Stimulated activated CD4-positive, alpha-beta T cell treated with anti-CD3 and anti-CD28 coated beads, Interleukin-1b, Interleukin-23, amount 100 ng/mL, for 24 hours (primary cell): Measurements from ENCODE around the gene E2F1.

Experiments
- DNase-seq, 4 experiments: peaks; one replicate each; pipeline ENCODE4 v3.0.0-alpha.2; 2020; ENCODE audit warnings: low read depth in 4 of 4, low spot score in 1 of 4

The E2F1 gene

DNA sequence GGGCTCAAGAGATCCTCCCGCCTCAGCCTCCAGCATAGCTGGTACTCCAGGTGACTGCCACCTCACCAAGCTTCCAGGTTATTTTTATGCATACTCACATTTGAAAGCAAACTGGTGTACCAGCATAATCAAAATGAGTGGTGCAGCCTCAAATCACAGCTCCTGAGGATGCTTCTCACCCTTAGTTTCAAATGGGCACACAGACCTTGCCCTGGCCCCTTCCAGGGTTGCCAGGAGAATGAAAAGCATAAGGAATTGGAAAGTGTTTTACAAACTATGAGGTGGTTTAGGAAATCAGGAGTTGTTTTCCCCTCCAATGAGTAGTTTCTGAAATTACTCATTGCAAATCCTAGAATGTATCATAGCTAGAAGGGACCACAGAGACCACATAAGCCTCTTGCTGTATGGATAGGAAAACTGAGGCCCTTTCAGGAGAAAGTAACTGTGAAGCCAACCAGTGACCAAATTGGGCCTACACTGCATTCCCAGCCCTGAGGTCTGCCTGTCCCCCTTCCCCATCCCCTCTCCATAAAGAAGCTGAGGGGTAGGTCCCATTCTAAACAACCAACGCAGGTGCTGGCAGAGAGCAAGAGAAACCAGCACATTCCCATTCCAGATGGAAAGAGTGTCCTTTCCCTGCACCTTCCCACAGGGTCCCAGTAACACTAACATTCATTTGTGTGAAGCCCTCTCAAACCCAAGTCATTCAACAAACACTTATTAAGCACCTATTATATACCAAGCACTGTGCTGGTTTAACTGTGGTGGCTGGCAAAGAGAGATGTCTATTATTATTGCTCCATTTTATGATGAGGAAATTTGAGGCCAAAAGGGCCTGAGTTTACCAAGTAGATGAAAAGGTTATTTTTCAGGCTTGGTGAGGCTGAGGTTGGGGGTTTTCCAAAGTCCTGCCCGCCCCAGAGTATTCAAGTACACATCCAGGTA lies 2.1 kb upstream of the E2F1 start:
- no peak for DNase-seq

DNA sequence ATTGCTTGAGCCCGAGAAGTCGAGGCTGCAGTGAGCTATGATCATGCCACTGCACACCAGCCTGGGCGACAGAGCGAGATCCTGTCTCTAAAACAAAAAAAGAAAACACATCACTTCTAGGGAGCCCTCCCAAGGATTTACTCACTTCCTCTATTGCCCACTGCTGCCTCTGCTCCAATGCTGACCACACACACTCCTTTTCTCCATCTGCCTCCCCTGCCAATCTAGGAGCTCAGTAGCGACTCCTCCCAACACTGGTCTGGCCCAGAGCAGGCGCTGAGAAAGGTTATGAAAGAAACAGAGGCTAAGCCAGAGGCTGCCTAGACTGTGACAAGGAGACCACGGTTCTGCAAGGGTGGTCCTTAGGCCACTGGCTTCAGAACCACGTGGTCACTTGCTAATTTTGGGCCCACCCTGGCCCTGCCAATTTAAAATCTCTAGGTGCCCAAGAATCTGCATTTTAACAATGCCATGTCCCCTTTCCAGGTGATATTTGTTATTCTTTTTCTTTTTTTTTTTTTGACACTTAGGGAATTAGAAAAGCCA lies 1.3 kb upstream of the E2F1 start:
- no peak for DNase-seq

DNA sequence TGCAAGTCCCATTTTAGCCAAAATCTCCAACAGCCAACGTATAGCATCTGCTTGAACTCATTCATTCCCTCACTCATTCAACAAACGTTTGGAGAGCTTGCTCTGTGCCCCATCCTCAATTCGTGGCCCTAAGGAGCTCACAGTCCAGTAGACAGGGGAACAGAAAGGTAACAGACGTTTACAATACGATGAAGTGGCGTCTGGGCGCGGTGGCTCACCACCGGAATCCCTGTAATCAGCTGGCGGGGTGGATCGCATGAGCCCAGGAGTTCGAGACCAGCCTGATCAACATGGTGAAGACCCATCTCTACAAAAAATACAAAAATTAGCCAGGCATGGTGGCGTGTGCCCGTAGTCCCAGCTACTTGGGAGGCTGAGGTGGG lies 790 bp upstream of the E2F1 start:
- no peak for DNase-seq

DNA sequence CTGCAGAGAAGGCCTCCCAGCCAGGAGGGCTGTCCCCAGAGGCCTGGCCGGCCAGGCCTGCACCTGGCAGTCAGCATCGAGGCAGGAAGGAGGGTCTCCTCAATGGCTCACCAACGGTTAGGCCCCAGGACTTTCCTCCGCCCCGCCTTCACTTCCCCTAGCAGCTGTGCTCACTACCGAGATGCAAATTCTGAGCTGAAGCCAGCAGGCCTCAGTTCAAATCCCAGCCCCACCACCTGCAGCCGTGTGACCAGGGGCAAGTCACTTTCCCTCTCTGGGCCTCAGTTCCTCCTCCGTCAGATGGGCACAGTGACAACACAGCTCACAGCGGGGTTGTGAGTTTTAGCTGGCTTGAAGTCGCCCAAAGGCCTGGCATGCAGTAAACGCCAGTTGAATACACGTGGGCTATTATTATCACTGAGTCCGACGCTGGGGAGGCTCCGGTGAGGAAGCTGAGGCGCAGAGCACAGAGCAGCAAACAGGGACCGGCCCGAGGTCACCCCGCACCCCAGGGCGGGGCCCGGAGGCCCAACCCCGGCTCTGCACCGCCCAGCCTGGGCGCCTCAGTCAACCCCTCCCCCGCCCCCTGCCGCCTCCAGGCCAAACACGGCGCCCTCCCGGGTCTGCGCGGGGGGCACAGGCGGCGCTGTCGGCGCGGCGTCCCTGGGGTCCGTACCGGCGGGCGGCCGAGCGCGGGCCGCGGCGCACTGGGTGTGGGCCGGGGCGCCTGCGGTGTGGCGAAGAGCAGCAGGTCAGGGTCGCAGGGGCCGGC lies 671 bp downstream of the E2F1 start:
- peak in 3 of 4 experiments; percentile 40 to 79 (median 57) for DNase-seq

DNA sequence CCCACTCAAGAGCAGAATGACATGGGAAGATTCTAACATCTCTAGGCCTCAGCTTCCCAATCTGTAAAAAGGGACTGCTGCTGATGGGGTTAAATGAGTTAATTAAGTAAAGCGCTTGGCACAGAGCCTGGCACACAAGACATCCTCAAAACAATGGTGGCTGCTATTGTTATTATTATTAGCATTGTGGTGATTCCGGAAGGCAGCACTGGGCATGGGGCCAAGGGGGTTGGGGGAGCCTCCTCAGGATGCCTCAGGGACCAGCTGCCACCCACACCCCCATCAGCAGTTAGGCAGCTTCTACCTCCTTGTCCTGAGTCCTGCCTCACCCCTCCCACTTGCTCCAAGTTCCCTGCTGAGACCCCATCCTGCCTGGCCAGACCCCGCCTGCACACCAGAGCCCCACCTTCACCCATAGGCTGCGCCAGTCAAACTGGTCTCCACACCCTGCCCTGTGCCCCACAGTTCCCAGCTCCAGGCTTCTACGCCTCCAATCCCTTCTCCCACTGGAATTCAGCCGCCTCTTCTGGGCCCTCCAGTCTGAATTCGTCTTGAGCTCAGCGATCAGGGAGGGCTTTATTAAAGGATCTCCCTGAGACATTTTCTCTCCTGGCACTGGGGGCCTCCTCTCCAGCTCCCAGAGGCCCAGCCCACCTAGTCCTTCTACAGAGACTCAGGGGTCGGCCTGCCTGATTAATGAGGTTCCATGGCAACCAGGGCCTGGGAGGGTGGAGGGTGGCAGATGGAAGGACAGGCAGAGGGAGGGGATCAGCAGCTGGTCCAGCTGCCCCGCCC lies 1.5 kb downstream of the E2F1 start:
- no peak for DNase-seq

DNA sequence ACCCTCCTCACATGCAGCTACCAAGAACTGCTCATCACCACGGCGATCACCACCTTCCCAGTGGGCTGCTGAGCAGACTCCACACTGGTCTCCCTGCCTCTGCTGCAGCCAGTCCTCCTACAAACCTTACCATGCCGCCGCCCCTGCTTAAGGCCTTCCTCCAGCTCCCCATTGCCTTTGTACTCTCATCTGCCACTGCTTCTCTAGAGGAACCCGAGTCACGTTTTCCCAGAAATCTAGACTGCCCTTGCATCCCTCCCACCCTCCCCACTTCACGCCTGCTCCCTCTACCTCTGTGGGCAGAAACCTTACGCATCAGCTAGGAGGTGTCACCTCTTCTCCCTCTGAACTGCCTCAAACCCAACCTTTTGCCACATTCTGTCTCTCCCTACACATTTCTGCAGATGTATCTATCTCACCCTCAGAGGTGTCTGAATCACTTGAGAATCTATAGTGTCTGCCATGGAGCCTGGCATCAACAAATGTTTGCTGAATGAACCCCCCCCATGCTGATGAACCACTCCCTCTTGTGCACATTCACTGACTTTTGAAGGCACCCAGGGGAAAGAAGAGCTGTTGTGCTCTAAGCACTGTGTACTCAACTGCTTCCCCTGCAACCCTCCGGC lies 4.3 kb downstream of the E2F1 start:
- no peak for DNase-seq

DNA sequence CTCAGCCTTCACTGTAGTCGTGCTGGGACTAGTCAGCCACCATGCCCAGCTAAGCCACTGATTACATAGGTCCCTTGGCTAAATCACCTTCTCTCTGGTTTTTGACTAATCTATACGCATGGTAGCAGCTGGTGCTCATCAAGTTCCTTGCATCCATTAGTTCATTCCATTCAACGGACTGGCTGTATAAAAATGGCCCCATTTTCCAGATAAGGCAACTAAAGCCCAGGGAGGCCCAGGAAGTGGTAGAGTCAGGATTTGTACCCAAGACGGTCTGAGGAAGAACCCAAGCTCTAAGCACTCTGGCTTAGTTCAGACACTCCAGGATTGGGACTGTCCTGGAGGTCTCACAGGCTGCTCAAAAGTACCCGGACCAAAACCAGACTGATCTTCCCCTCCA lies 4.9 kb downstream of the E2F1 start:
- no peak for DNase-seq

DNA sequence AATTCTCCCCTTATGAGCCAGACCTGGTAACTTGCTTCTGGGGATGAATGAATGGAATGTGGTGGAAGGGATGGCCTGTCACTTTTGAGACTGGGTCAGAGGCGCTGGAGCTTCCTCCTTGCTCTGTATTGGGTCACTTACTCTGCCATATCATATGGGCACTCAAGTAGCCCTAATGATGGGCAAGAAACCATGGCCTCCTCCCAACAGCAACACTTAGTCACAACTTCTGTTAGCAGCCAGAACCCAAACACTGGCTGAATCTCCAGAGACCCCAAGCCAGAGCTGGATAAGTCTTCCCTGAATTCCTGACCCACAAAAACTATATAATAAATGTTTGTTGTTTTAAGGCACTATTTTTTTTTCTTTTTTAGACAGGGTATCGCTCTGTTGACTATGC lies 5.5 kb downstream of the E2F1 start:
- no peak for DNase-seq

DNA sequence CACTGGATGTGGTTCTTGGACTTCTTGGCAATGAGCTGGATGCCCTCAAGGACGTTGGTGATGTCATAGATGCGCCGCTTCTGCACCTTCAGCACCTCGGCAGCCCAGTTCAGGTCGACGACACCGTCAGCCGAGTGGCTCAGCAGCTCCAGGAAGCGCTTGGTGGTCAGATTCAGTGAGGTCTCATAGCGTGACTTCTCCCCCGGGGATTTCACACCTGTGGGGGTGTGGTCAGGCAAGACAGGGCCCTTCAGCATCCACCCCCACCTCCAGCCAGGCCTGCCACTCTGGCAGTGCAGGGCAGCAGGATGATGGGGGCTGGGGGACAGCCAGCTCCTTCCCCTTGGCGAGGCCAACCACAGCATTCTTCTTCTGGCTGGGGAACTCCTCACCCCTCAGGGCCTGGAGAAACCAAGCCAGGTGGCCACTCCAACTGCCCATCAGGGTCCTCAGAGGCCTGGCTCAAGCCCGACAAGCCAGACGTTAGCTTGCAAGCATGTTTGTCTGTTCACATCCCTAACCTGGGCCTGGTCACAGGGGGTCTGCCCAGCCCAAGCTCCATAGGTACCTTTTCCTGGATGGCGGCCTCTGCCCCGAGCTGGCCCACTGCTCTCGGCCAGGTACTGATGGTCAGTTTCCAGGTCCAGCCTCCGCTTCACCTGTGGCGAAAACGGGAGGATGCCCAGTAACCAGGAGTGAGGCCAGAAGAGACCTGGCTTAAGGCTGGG lies 6.3 kb downstream of the E2F1 start:
- no peak for DNase-seq

DNA sequence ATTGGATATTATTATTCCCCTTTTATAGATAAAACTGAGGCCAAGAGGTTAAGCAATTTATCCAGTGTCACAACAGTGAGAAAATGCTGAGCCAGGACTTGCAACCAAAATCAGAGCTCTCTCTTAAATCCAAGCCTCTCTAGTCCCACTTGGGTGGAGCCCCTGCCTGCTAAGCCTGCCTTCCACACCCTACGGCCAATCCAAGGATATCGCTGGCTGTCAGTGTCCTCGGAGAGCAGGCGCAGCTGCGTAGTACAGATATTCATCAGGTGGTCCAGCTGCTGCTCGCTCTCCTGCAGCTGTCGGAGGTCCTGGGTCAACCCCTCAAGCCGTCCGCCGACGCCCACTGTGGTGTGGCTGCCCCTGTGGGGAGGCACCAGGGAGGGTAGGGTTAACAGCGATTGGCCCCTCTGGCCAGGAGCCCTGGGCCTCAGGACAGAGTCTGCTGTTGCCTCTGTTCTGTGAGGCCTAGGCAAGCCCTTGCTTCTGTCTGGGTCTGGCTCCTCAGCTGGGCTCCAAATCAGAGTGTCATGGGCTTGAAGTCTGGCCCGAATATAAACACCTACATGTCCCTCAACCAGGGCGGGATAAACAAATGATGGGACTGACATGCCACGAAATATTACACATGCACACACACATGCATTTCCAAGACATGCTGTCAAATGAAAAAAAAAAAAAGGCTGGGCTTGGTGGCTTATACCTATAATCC lies 8.0 kb downstream of the E2F1 start:
- DNase-seq, result no peak

DNA sequence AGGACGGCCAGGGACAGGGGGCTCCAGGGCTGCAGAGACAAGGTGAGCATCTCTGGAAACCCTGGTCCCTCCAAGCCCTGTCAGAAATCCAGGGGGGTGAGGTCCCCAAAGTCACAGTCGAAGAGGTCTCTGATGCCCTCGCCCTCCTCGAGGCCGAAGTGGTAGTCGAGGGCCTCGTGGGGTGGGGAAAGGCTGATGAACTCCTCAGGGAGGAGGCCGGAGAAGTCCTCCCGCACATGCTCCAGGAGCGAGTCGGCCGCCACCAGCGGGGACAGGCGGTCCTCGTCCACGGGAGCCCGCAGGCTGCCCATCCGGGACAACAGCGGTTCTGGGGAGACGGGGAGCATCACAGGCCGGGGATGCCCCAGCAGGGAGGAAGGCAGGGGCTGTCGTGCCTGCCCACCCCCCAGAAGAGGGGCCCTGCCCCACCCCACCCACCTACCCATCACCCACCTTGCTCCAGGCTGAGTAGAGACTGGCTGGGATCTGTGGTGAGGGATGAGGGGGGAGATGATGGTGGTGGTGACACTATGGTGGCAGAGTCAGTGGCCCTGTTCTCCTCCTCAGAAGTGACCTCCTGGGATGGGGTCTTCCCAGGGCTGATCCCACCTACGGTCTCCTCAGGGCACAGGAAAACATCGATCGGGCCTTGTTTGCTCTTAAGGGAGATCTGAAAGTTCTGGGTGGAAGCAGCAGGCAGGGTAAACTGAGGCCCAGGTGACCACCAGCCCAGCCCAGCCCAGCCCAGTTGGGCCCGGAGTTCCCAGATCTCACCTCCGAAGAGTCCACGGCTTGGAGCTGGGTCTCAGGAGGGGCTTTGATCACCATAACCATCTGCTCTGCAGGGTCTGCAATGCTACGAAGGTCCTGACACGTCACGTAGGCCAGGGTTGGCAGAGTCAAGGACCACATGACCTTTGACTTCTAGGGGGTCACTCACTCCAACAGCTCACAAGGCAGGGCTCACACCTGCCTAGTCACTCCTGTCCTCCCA lies 9.2 kb downstream of the E2F1 start:
- no peak for DNase-seq

DNA sequence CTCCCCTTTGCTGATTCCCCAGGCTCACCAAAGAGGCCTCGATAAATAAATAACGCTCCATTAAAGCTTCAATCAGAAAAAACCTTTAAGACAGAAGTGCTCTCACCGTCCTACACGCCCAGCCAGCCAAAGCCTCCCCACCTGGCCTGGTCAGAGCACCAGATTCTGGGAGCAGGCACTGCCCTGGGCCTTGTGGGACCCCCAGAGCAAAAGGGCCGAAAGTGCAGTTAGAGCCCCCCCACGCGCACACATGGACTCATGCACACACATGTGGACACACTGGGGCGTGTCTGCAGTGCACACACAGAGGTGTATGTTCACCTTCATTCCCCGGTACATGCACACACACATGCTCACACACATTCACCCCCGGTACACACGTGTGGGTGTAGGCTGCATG lies 10.1 kb downstream of the E2F1 start:
- DNase-seq, result no peak

DNA sequence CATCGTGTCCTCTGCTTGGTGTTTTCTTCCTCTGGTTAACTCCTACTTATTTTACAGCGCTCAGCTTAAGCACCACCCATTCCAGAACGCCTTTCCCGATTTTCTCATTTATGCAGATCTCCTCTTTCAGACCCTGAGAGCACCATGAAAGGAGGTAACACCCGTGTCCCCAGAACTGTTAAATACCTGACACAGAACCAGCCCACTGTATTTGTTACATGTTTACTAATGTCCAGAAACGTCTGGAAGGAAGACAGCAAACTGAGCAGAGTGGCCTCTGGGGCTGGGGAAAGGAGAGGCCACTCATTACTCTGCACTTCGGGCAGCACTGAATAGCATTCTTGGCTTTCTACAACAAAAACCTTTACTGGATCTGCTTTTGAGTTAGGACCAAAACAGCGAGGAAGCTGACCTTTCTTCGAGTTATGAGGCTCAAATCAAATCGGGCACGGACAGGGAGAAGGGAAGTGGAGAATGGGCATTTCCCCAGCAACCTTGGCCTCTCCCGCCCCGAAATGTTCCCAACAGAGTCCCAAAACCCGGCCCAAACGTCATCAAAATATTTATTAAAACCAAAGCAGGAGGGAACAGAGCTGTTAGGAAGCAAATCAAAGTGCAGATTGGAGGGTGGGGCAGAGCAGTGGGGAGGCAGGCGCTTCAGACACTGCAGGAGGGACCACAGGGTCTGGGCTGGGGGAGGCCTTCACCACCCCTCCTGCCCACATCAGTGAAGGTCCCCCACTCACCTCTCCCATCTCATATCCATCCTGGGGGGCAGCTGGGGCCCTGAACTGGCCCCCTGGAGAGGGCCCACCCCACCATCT lies 10.8 kb downstream of the E2F1 start:
- no peak for DNase-seq

DNA sequence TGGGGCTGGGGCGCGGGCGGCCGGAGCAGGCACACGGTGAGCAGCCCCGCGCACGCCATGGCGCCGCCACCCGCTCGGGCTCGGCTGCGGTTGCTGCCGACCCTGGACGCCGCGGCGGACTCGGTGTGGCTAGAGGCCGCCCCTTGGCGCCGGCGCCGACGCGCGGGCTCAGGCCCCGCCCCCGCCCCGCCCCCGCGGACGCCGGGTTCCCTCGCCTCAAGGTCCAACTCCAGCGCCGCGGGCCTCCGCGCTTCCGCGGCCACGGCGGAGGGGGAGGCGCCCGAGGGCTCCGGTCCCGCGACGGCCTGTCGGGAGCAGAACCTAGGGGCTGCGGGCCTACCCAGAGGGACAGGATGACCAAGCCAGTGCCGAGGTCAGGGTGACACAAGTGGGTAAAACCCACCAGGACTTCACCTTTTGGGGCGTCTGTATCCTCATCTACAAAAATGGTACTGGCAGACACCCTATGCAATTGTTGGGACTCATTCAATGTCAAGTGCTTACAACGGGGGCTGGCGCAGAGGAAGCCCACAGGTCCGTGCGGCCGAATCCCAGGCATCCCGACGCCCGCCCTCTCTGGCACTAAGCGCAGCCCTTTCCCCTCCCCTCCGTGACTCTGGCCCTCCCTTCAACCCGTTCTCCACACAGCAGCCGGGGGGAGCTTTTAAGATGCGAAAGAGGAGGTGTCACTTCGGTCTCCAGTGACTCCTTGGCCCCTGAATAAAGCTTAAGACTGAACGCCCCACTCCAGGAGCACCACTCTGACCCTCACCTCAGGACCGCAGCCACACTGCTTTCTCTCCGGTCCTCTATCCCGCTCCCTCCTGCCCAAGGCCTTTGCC lies 11.7 kb downstream of the E2F1 start, which contains the start of gene NECAB3:
TSS of gene NECAB3 (minus strand) at position 135 of the 842 bp plus-strand sequence. CDS start at position 59, 76 bp downstream.
- DNase-seq, result peak in 2 of 4 experiments; percentile 36 to 65

DNA sequence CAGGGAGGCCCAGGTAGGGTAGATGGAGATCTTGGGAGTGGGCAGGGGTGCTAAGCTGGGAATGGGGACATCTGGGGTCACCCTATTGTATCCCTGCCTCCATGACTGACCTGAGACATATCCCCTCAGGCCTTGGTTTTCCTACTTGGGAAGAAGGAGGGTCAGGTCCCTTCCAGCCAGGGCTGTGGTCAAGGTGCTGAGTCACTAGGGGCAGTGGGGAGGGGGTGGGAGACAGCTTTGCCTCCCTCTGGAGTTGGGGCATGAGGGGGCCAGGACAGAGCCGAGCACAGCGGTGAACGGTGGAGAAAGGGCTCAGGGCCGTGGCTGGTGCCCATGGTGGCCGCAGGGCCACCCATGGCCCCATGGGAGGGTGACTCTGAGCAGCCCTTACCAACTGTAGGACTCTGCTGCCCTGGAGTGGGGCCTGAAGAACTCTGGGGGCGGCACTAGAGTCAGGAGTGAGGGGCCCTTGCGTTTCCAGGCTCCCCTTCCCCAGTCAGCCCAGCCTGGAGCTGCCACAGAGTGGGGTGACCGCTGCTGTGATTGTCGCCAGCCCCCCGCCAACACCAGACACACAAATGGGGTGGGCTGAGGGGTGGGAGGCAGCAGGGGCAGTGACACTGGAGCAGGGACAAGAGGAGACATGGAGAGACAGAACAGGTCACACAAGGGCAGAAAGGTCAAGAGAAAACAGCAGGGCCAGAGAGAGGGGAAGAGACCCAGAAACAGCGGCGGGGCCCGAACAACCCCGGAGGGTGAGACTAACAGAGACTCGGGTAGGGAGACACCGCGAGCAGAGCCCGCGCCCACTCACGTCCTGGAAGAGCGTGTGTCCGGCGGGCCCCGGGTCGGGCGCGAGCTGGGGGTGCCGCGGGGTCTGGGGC lies 12.5 kb downstream of the E2F1 start:
- DNase-seq, result no peak

DNA sequence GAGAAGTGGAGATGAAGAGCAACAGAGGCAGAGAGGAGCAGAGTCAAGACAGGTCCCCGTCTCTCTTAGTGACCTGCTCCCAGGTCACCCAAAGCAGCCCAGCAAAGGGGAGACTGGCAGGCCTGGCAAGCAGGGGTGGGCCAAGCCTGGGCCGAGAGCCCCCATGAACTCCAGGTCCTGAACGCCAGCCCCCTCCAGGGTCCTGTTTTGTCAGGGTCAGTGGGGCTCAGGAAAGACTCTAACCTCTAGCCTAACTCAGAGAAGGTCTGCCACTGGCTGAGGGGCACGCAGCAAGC lies 13.1 kb downstream of the E2F1 start:
- DNase-seq, result no peak
